HG02571 (cell line): ENCODE measurements around the gene IL17A.
"Not testable (repeated sequence)": the region's sequence is repeated elsewhere in the genome, so short reads cannot be mapped to it uniquely, and the experiment has no call there.

ENCODE experiments used
- ATAC-seq: cut with Tn5 transposase; IDR thresholded peaks from one replicate; pipeline ENCODE4 v1.9.1; 2021; ENCODE audit warnings: mild to moderate bottlenecking, moderate library complexity; ENCODE audit not compliant: unreplicated experiment

The IL17A gene

GRCh38 chr6:52162940-52163908 lies 23.0 kb upstream of the IL17A start:
- peak; percentile 53 for ATAC-seq

GRCh38 chr6:52164319-52165094 lies 21.7 kb upstream of the IL17A start:
- no peak for ATAC-seq

GRCh38 chr6:52167267-52167666 lies 18.9 kb upstream of the IL17A start:
- ATAC-seq: no peak

- not testable (repeated sequence) for ATAC-seq
These were observed 17.8 kb upstream of the IL17A start for GRCh38 chr6:52168351-52168750.

- ATAC-seq: no peak
These were observed 12.1 kb upstream of the IL17A start for GRCh38 chr6:52174118-52174517.

GRCh38 chr6:52176550-52176949 lies 9.6 kb upstream of the IL17A start:
- ATAC-seq: peak; percentile 66

- no peak for ATAC-seq
These were observed 8.2 kb upstream of the IL17A start for GRCh38 chr6:52177961-52178360.

GRCh38 chr6:52180787-52181558 lies 5.2 kb upstream of the IL17A start:
- ATAC-seq: peak; percentile 63

- no peak for ATAC-seq
These were observed 3.0 kb upstream of the IL17A start for GRCh38 chr6:52183131-52183713.

- peak; percentile 77 for ATAC-seq
These were observed 305 bp downstream of the IL17A start for GRCh38 chr6:52186480-52186879.

- ATAC-seq: no peak
These were observed 923 bp downstream of the IL17A start for GRCh38 chr6:52187098-52187497.

- ATAC-seq: no peak
These were observed 3.8 kb downstream of the IL17A start for GRCh38 chr6:52189974-52190373.

- no peak for ATAC-seq
These were observed 4.2 kb downstream of the IL17A start for GRCh38 chr6:52190409-52190808.

GRCh38 chr6:52191824-52192223 lies 5.6 kb downstream of the IL17A start:
- no peak for ATAC-seq

- no peak for ATAC-seq
These were observed 9.7 kb downstream of the IL17A start for GRCh38 chr6:52195886-52196285.

- not testable (repeated sequence) for ATAC-seq
These were observed 13.9 kb downstream of the IL17A start for GRCh38 chr6:52200088-52200487.

- ATAC-seq: no peak
These were observed 14.9 kb downstream of the IL17A start for GRCh38 chr6:52201046-52201445.

- ATAC-seq: no peak
These were observed 15.3 kb downstream of the IL17A start for GRCh38 chr6:52201493-52201892.

- no peak for ATAC-seq
These were observed 20.9 kb downstream of the IL17A start for GRCh38 chr6:52207066-52207465.

GRCh38 chr6:52208612-52209011 lies 22.4 kb downstream of the IL17A start:
- no peak for ATAC-seq

- peak; percentile 30 for ATAC-seq
These were observed 23.6 kb downstream of the IL17A start for GRCh38 chr6:52209770-52210169.
